AG09319 (cell line): ENCODE results near the gene FREM1.
A peak's percentile ranks its signal among the peaks of the same experiment; 100 is the strongest.
"Not testable (repeated sequence)": the region's sequence is repeated elsewhere in the genome, so short reads cannot be mapped to it uniquely, and the experiment has no call there.

ENCODE experiments used
- DNase-seq: peaks from one replicate; pipeline ENCODE4 v3.0.0-alpha.2; 2010; ENCODE audit warnings: low read depth; ENCODE audit errors: extremely low read depth
- TF ChIP-seq, protein P1 (sequence below): IDR thresholded peaks from 2 replicates; pipeline ENCODE4 v1.5.1; 2011; ENCODE audit warnings: low read depth, mild to moderate bottlenecking, inconsistent platforms, low read length, moderate library complexity

FREM1 gene

GRCh38 chr9:14926941-14927624 lies 16.9 kb upstream of the FREM1 start:
- no peak for DNase-seq
- TF ChIP-seq, protein P1, sequence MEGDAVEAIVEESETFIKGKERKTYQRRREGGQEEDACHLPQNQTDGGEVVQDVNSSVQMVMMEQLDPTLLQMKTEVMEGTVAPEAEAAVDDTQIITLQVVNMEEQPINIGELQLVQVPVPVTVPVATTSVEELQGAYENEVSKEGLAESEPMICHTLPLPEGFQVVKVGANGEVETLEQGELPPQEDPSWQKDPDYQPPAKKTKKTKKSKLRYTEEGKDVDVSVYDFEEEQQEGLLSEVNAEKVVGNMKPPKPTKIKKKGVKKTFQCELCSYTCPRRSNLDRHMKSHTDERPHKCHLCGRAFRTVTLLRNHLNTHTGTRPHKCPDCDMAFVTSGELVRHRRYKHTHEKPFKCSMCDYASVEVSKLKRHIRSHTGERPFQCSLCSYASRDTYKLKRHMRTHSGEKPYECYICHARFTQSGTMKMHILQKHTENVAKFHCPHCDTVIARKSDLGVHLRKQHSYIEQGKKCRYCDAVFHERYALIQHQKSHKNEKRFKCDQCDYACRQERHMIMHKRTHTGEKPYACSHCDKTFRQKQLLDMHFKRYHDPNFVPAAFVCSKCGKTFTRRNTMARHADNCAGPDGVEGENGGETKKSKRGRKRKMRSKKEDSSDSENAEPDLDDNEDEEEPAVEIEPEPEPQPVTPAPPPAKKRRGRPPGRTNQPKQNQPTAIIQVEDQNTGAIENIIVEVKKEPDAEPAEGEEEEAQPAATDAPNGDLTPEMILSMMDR, result no peak

DNA sequence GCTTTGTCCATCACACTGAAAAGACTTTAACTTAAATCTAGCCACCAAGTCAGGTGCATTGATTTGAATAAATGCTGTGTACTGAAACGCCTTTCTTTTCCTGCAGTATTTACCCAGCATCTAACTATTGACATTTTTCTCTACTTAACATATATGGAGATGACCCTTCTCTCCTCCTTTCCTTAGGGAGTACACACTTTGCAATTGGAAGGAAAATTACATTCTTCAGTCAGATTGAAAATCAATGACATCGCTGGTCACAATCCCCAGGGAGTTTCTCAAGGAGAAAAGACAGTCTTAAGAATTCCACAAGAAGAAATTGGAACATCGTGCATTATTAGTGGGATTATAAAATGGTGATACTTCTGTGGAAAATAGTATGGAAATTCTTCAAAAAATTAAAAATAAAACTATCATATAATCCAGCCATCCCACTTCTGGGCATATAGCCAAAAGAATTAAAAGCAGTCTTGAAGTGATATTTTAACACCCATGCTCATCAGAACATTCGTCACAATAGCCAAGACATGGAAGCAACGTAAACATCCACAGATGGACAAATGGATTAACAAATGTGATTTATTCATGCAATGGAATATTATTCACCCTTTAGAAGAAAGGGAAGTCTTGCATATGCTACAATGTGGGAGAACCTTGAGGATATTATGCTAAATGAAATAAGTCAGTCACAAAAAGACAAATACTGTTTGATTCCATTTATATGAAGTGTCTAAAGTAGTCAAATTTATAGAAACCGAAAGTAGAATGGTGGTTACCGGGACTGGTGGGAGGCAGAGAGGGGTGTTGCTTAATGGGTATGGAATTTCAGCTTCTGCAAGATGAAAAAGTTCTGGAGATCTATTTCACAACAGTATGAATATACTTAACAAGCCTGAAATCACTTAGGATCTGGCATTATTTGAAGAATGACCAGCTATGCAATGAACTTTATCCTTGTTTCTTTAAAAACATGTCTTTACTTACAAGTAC lies 14.3 kb upstream of the FREM1 start:
- peak; percentile 16 for DNase-seq

DNA sequence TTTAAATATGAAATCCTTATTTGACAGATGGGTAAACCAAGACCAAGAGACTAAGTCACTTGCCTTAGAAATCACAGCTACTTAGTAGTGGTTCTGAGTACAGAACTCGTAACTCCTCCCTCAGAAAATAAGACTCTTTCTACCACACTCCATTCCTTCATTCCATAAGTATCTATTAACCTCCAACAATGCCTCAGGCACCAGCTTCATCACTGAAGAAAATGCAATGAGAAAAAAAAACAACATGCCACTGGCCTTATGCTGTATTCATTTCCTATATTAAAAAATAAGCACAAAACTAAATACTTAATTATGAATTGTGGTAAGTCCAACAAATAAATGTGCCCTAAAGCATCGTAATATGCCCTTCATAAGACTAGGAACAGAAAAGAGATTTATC lies 13.5 kb upstream of the FREM1 start:
- no peak for DNase-seq
- TF ChIP-seq, protein P1, result no peak

More for the DNA sequence above, 14.3 kb upstream of the FREM1 start:
- TF ChIP-seq, protein P1, result no peak

GRCh38 chr9:14920805-14921204 lies 10.6 kb upstream of the FREM1 start:
- DNase-seq, result not testable (repeated sequence)

- TF ChIP-seq, protein P1, result no peak
- no peak for DNase-seq
Observed at GRCh38 chr9:14913366-14913765, 3.1 kb upstream of the FREM1 start.

- TF ChIP-seq, protein P1, result no peak
- DNase-seq, result no peak
Observed at GRCh38 chr9:14912859-14913258, 2.6 kb upstream of the FREM1 start.

GRCh38 chr9:14911046-14911445 lies 818 bp upstream of the FREM1 start:
- TF ChIP-seq, protein P1, result no peak
- DNase-seq, result no peak
